ENCODE results near the gene ZSWIM5.
"Not testable (repeated sequence)": the region's sequence is repeated elsewhere in the genome, so short reads cannot be mapped to it uniquely, and the experiment has no call there.

Gene ZSWIM5

DNA sequence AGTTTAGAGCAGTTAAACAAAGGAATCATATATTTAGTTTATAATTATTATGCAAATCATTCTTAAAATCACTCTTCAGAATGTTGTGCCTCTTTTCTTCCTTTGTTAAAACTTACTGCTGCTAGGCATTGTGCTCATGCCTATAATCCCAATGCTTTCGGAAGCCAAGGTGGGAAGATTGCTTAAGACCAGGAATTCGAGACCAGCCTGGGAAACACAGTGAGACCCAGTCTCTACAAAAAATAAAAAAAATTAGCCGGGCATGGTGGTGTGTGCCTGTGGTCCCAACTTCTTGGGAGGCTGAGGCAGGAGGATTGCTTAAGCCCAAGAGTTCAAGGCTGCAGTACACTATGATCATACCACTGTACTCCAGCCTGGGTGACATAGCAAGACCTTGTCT lies 33.6 kb downstream of the ZSWIM5 start:
- no peaks in the 10 kb centered on the region for H3K4me1 ChIP-seq (ENCODE audit: insufficient read depth, low read length)
- H3K9ac ChIP-seq (ENCODE audit: low read depth, low read length) = no peak overlapping the region
- H3K36me3 ChIP-seq (ENCODE audit: insufficient read depth, low read length) = no peaks in the 10 kb centered on the region
- H3K9me3 ChIP-seq (ENCODE audit: control insufficient read depth, insufficient read depth, low read length) = no peaks in the 10 kb centered on the region

DNA sequence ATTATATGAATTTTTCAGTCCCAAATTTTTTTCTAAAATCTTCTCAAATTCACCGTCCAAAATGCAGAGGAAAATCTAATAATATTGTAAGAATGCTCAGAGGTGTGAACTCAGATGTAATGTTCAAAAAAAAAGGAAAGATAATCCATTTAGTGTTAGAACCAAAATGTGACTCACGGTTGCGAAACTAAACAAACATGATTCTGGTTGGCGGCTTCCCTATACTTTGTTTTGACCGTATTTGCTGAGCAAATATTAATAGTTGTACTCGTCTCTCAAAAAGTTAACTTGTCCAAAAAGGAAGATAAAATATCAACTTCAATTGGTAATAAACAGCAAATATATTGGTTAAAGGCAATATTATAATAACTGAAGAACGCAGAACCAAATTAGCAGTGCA lies 34.4 kb downstream of the ZSWIM5 start:
- Histone ChIP-seq H3K9ac (ENCODE audit: low read depth, low read length) (no peak overlapping the region), H3K36me3 (ENCODE audit: insufficient read depth, low read length) (no peaks in the 10 kb centered on the region), H3K9me3 (ENCODE audit: control insufficient read depth, insufficient read depth, low read length) (no peaks in the 10 kb centered on the region), H3K4me1 (ENCODE audit: insufficient read depth, low read length) (no peaks in the 10 kb centered on the region)

DNA sequence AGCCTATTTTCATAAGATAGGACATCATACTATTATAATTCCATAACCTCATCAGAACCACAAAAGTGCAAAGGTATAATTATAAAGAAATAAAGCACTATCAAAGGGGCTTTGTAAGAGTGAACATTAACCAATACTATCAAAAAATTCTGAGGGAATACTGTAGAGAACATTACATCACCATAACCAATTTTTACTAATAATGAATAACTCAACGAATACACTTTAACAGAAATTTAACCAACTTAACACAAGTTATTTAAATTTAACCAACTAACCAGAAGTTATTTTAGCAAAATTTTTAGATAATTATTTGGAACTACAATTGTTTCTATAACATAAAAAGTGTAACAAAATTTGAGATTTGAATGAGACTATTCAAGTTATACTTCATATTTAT lies 34.8 kb downstream of the ZSWIM5 start:
- Histone ChIP-seq H3K9ac (ENCODE audit: low read depth, low read length) (no peak overlapping the region), H3K4me1 (ENCODE audit: insufficient read depth, low read length) (no peaks in the 10 kb centered on the region), H3K36me3 (ENCODE audit: insufficient read depth, low read length) (no peaks in the 10 kb centered on the region), H3K9me3 (ENCODE audit: control insufficient read depth, insufficient read depth, low read length) (no peaks in the 10 kb centered on the region)

DNA sequence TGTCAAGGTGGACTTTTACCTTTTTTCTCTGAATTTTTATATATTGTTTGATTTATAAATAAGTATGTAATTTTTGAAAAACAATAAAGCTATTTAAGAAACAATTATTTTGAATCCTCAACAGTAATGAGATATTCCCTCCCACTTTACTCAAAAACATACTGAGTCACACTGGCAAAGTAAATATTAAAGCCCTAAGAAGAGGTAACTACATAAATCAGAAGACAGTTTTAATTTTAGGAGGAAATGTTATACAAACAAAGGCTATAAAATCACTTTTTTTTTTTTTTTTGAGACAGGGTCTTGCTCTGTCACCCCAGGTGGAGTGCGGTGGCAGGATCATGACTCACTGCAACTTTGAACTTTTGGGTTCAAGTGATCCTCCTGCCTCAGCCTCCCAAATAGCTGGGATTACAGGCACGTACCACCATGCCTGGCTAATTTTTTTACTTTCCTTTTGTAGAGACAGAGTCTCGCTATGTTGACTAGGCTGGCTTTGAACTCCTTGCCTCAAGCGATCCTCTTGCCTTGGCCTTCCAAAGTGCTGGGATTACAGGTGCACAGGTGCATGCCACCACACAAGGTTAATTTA lies 36.2 kb downstream of the ZSWIM5 start:
- Histone ChIP-seq H3K9me3 (ENCODE audit: control insufficient read depth, insufficient read depth, low read length) (no peaks in the 10 kb centered on the region), H3K9ac (ENCODE audit: low read depth, low read length) (no peak overlapping the region), H3K4me1 (ENCODE audit: insufficient read depth, low read length) (no peaks in the 10 kb centered on the region), H3K36me3 (ENCODE audit: insufficient read depth, low read length) (no peaks in the 10 kb centered on the region)

DNA sequence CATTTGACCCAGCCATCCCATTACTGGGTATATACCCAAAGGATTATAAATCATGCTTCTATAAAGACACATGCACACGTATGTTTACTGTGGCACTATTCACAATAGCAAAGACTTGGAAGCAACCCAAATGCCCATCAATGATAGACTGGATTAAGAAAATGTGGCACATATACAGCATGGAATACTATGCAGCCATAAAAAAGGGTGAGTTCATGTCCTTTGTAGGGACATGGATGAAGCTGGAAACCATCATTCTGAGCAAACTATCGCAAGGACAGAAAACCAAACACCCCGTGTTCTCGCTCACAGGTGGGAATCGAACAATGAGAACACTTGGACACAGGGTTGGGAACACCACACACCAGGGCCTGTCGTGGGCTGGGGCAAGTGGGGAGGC lies 38.5 kb downstream of the ZSWIM5 start:
- H3K4me1 ChIP-seq (ENCODE audit: insufficient read depth, low read length); H3K36me3 ChIP-seq (ENCODE audit: insufficient read depth, low read length); H3K9me3 ChIP-seq (ENCODE audit: control insufficient read depth, insufficient read depth, low read length); H3K9ac ChIP-seq (ENCODE audit: low read depth, low read length): not testable (repeated sequence)

DNA sequence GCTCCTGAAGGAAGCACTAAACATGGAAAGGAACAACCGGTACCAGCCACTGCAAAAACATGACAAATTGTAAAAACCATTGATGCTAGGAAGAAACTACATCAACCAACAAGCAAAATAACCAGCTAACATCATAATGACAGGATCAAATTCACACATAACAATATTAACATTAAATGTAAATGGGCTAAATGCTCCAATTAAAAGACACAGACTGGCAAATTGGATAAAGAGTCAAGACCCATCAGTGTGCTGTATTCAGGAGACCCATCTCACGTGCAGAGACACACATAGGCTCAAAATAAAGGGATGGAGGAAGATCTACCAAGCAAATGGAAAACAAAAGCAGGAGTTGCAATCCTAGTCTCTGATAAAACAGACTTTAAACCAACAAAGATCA lies 42.1 kb downstream of the ZSWIM5 start:
- H3K9me3 ChIP-seq (ENCODE audit: control insufficient read depth, insufficient read depth, low read length); H3K36me3 ChIP-seq (ENCODE audit: insufficient read depth, low read length); H3K9ac ChIP-seq (ENCODE audit: low read depth, low read length); H3K4me1 ChIP-seq (ENCODE audit: insufficient read depth, low read length): not testable (repeated sequence)

DNA sequence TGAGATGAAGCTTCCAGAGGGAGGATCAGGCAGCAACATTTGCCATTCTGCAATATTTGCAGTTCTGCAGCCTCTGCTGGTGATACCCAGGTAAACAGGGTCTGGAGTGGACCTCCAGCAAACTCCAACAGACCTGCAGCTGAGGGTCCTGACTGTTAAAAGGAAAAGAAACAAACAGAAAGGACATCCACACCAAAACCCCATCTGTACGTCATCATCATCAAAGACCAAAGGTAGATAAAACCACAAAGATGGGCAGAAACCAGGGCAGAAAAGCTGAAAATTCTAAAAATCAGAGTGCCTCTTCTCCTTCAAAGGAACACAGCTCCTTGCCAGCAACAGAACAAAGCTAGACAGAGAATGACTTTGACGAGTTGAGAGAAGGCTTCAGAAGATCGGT lies 43.3 kb downstream of the ZSWIM5 start:
- not testable (repeated sequence) for H3K9ac ChIP-seq (ENCODE audit: low read depth, low read length); H3K9me3 ChIP-seq (ENCODE audit: control insufficient read depth, insufficient read depth, low read length); H3K36me3 ChIP-seq (ENCODE audit: insufficient read depth, low read length); H3K4me1 ChIP-seq (ENCODE audit: insufficient read depth, low read length)

DNA sequence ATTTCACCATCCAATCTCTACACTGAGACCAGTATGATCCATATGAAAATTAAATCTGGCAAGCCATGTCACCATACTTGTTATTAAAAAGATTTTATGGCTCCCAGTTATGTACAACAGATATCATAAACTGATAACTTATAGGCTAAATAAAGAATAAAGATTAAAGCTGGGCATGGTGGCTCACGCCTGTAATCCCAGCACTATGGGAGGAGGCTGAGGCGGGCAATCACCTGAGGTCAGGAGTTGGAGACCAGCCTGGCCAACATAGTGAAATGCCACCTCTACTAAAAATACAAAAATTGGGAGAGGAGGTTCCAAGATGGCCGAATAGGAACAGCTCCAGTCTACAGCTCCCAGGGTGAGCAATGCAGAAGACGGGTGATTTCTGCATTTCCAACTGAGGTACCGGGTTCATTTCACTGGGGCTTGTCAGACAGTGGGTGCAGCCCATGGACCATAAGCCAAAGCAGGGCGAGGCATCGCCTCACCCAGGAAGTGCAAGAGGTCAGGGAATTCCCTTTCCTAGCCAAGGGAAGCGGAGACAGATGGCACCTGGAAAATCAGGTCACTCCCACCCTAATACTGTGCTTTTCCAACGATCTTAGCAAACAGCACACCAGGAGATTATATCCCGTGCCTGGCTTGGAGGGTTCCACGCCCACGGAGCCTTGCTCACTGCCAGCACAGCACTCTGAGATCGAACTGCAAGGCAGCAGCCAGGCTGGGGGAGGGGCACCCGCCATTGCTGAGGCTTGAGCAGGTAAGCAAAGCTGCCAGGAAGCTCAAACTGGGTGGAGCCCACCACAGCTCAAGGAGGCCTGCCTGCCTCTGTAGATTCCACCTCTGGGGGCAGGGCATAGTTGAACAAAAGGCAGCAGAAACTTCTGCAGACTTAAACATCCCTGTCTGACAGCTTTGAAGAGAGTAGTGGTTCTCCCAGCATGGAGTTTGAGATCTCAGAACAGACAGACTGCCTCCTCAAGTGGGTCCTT lies 44.1 kb downstream of the ZSWIM5 start:
- H3K9ac ChIP-seq (ENCODE audit: low read depth, low read length); H3K9me3 ChIP-seq (ENCODE audit: control insufficient read depth, insufficient read depth, low read length); H3K4me1 ChIP-seq (ENCODE audit: insufficient read depth, low read length): not testable (repeated sequence)

DNA sequence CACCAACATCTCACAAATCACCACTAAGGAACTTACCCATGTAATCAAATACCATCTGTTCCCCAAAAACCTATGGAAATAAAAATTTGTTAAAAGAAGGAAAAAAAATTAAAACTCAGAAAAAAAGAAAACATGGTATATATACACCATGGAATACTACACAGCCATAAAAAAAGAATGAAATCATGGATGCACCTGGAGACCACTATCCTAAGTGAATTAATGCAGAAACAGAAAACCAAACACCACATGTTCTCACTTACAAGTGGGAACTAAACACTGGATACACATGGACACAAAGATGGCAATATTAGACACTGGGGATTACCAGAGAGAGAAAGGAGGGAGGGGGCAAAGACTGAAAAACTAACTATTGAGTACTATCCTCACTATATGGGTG lies 50.4 kb downstream of the ZSWIM5 start:
- H3K36me3 ChIP-seq (ENCODE audit: insufficient read depth, low read length) = no peaks in the 10 kb centered on the region
- H3K9me3 ChIP-seq (ENCODE audit: control insufficient read depth, insufficient read depth, low read length) = no peaks in the 10 kb centered on the region
- H3K4me1 ChIP-seq (ENCODE audit: insufficient read depth, low read length) = no peaks in the 10 kb centered on the region
- no peak overlapping the region for H3K9ac ChIP-seq (ENCODE audit: low read depth, low read length)

More for the DNA sequence above, 44.1 kb downstream of the ZSWIM5 start:
- not testable (repeated sequence) for H3K36me3 ChIP-seq (ENCODE audit: insufficient read depth, low read length)

DNA sequence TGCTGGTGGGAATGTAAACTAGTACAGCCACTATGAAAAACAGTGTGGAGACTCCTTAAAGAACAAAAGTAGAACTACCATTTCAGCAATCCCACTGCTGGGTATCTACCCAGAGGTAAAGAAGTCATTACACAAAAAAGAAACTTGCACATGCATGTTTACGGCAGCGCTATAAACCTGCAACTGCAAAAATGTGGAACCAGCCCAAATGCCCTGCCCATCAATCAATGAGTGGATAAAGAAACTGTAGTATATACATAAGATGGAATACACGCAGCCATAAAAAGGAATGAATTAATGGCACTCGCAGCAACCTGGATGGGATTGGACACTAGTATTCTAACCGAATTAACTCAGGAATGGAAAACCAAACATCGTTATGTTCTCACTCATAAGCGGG lies 51.0 kb downstream of the ZSWIM5 start:
- no peaks in the 10 kb centered on the region for H3K4me1 ChIP-seq (ENCODE audit: insufficient read depth, low read length)

DNA sequence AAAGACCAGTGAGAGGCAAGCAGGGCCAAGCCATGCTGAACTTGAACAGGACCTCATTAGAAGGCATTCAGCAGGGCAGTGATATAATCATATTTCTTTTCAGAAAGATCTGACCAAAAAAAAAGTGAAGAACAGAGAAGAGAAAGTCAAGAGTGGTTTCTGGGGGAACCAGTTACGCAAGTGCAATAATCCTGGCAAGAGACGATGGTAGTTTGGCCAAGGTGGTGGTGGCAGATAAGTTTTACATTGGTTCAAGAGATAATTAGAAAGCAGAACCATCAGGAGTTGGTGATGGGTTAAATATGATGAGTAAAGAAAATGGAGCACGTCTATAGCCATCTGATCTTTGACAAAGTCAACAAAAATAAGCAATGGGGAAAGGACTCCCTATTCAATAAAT lies 54.3 kb downstream of the ZSWIM5 start:
- Histone ChIP-seq H3K4me1 (ENCODE audit: insufficient read depth, low read length) (no peaks in the 10 kb centered on the region), H3K9ac (ENCODE audit: low read depth, low read length) (no peak overlapping the region), H3K9me3 (ENCODE audit: control insufficient read depth, insufficient read depth, low read length) (no peaks in the 10 kb centered on the region), H3K36me3 (ENCODE audit: insufficient read depth, low read length) (no peaks in the 10 kb centered on the region)

More for the DNA sequence above, 51.0 kb downstream of the ZSWIM5 start:
- H3K36me3 ChIP-seq (ENCODE audit: insufficient read depth, low read length) = no peaks in the 10 kb centered on the region
- no peak overlapping the region for H3K9ac ChIP-seq (ENCODE audit: low read depth, low read length)
- no peaks in the 10 kb centered on the region for H3K9me3 ChIP-seq (ENCODE audit: control insufficient read depth, insufficient read depth, low read length)

DNA sequence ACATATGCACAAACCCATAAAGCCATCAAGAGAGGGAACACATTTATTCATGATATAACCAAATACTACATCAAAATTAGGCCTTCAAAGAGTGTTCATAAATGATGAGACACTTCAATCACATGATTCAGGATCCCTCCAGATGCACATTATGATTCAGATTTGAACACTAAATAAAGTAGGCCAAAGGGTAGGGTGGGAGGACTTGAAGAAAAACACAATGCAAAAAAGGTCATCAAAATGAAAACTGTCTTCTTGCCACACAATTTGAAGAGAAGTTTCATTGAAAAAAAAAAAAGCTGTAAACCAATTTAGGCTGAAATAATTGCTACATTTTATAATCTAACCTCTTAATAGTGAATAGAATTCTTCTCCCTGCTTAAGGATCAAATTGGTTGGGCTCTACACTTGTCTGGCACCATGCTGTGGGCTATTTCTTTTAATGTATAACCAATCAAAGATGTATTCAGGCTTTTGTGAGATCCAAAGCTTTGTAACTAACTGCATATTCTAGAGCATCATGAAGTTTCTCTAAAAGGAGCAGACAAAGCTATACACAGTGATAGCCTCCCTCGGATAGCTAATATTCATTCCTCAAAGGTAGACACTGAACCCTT lies 58.1 kb downstream of the ZSWIM5 start:
- H3K36me3 ChIP-seq (ENCODE audit: insufficient read depth, low read length) = no peaks in the 10 kb centered on the region
- no peaks in the 10 kb centered on the region for H3K4me1 ChIP-seq (ENCODE audit: insufficient read depth, low read length)
- no peaks in the 10 kb centered on the region for H3K9me3 ChIP-seq (ENCODE audit: control insufficient read depth, insufficient read depth, low read length)
- H3K9ac ChIP-seq (ENCODE audit: low read depth, low read length) = no peak overlapping the region

DNA sequence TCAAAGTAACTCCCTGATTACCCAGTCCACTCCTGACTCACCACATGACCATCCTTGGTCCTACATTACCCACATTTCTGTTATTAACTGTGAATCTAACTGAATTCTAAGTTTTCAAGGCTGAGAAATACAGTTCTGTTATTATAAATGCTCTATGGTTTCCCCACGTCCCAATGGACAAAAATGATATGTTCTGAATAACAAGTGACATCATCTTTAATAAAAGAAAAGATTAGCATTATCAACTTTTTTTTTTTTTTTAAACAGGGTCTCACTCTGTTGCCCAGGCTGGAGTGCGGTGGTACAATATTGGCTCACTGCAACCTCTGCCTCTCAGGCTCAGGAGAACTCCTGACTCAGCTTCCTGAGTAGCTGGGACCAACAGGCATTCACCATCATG lies 59.6 kb downstream of the ZSWIM5 start:
- Histone ChIP-seq H3K9me3 (ENCODE audit: control insufficient read depth, insufficient read depth, low read length) (no peaks in the 10 kb centered on the region), H3K9ac (ENCODE audit: low read depth, low read length) (no peak overlapping the region), H3K4me1 (ENCODE audit: insufficient read depth, low read length) (no peaks in the 10 kb centered on the region), H3K36me3 (ENCODE audit: insufficient read depth, low read length) (no peaks in the 10 kb centered on the region)

DNA sequence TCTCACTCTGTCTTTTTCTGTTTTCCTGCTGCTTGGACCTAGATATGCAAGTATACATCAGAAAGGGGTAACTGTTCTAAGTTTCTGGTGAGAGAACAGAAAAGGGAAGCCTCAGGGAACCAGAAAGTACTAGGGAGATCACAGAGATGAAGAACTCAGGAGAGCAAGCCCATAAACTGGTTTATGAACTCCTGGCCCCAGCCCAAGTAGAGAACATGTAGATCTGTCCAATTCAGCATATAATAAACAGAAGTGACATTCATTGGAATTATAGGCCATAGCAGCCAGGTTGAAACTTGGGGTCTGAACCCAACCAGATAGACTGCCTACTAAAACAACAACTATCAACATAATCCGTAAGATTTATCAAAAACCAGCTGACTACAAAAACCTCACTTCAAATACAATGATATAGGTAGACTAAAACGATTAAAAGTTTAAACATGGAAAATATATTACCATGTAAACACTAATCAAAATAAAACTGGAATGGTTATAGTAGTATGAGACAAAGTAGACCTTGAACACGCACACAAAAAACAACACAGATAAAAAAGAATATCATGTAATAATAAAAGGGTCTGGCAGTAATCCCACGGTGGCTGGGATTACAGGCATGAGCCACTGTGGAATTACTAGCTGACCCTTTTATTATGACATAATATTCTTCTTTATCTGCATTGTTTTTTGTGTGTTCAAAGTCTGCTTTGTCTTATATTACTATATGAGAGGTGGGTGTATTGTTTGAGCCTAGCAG lies 65.0 kb downstream of the ZSWIM5 start:
- H3K9me3 ChIP-seq (ENCODE audit: control insufficient read depth, insufficient read depth, low read length) = no peaks in the 10 kb centered on the region
- H3K36me3 ChIP-seq (ENCODE audit: insufficient read depth, low read length) = no peaks in the 10 kb centered on the region
- no peaks in the 10 kb centered on the region for H3K4me1 ChIP-seq (ENCODE audit: insufficient read depth, low read length)
- H3K9ac ChIP-seq (ENCODE audit: low read depth, low read length) = no peak overlapping the region

Measured in ES-I3 (cell line).